CD4-positive, alpha-beta T cell treated with Interleukin-21 for 1 hour (primary cell): ENCODE data around the gene SLC22A23.
"Not testable (repeated sequence)": the region's sequence is repeated elsewhere in the genome, so short reads cannot be mapped to it uniquely, and the experiment has no call there.

ENCODE experiments used
- DNase-seq: peaks from one replicate; pipeline ENCODE4 v3.0.0-alpha.2; 2020

Gene SLC22A23

GRCh38 chr6:3259491-3259958, 197.3 kb downstream of the SLC22A23 start:
- peak; percentile 20 for DNase-seq

GRCh38 chr6:3258720-3259490, 197.9 kb downstream of the SLC22A23 start, which contains the start of gene PSMG4:
PSMG4 (plus strand) TSS chr6:3258947; CDS start chr6:3259023, 76 bp downstream.
- peak; percentile 93 for DNase-seq

DNA sequence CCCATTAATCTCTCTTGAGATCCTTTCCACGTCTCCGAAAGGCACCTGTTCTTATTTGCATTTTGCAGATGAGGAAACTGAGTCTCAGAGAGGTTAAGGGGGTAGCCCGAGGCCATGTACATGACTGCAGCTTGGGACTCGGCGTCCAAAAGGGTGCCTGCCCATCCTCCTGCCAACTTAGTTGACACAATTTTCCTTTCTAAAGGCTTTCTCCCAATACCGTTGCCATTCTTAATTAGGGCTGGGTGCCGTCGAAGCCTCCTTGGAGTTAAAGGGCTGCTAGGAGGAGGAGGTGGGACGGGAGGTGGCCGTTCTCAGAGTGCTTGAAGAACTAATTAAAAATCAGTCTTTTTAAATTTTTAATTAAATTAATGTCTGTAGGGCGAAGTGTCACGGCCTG, 198.6 kb downstream of the SLC22A23 start:
- DNase-seq = no peak

- no peak for DNase-seq
These were observed 203.3 kb downstream of the SLC22A23 start for GRCh38 chr6:3253597-3253961.

GRCh38 chr6:3252861-3253596, 203.8 kb downstream of the SLC22A23 start:
- no peak for DNase-seq

- DNase-seq = no peak
These were observed 204.5 kb downstream of the SLC22A23 start for GRCh38 chr6:3252369-3252768.

DNA sequence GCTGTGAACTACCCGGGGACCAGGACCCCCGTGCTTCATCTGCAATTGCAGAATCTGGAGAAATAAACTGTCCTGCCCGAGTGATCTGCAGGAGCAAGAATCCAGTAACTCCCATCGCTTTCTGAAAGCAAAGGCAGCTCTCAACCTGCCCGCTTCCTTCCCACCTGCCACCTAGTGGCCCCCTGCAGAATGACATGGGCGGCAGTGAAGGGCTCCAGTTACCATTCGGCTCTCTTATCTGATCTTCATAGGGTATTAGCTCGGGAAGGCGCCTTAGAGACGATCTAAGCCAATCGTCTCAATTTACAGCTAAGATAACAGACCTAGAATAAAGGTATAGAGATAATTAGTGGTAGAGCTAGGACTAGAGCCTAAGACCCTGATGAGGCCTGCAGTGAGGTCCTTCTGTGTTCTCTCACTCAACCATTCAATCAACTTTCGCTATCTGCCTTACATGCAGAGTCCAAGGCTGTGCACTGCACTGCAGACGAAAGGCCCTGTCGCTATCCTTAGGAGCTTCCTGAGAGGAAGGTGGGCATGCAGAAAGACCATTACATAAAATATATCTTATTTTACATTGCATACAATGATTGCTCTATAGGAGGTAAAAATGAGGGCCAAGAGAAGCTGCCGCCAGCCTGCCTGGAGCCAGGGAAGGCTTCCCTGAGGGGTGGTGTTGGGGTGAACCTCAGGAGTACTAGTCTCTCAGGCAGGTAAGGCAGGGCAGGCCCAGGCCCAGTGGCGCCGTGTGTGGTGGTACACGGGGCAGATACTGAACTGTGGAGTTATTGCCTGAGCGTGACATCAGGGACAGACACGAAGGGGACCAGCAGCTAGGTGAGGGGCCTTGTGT, 205.2 kb downstream of the SLC22A23 start:
- peak; percentile 86 for DNase-seq

- no peak for DNase-seq
These were observed 206.6 kb downstream of the SLC22A23 start for GRCh38 chr6:3250231-3250675.

- DNase-seq = no peak
These were observed 207.0 kb downstream of the SLC22A23 start for GRCh38 chr6:3249821-3250220.

GRCh38 chr6:3247255-3248146, 209.3 kb downstream of the SLC22A23 start:
- no peak for DNase-seq

- no peak for DNase-seq
These were observed 211.6 kb downstream of the SLC22A23 start for GRCh38 chr6:3245216-3245615.

GRCh38 chr6:3244832-3245161, 212.1 kb downstream of the SLC22A23 start:
- not testable (repeated sequence) for DNase-seq

DNA sequence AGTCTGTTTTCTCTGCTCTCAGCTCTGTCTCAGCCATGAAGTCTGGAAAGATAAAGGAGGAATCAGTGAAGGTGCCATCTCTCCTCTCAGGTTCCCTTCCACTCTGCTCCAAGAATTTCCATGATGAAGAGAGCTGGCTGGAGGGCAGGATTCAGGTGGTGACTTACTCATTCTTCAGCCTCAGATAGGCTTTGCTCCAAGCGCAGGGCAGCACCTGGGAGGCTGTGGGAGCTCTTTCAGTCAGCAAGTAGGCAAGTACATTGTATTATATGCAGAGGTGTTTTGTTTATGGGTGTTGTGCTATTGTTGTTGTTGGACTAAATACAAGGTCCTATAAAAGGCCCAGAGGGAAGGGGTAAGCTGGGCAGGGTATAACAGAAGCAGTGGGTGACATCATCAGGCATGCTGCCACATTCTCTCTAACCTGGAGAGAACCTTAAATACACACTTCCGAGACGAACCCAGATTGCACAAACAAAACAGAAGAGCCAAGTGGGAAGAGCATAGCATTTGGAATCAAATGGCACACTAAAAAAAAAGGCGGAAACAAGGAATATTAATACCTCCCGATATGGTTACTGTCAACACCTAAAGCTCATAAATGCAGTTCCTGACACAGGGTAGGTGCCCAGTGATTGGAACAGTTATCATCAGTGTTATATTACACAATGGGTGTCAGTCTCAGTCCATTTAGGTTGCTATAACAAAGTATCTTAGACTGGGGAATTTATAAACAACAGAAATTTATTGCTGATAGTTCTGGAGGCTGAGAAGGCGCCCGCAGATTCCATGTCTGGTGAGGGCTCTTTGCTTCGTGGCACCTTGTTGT, 212.6 kb downstream of the SLC22A23 start:
- no peak for DNase-seq

GRCh38 chr6:3242768-3243167, 214.1 kb downstream of the SLC22A23 start:
- DNase-seq = no peak

- not testable (repeated sequence) for DNase-seq
These were observed 215.1 kb downstream of the SLC22A23 start for GRCh38 chr6:3241745-3242144.

DNA sequence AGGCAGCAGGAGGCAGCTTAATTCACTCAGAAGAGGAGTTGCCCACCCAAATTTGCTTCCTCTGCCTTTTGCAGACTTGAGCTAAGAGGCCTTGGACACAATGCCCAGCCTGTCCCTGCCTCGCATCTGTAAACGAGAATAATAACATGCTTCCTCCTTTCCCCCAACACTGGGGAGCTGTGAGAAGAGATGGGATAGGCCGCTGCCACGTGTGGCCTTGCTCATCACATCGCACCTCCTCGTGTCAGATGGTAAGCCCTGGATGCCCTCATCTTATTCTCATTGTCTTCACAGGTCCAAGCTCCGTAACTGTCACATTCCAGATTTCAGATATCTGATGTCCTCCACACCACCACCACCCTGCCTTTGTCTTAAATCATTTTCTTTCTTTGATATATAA, 216.3 kb downstream of the SLC22A23 start:
- no peak for DNase-seq

DNA sequence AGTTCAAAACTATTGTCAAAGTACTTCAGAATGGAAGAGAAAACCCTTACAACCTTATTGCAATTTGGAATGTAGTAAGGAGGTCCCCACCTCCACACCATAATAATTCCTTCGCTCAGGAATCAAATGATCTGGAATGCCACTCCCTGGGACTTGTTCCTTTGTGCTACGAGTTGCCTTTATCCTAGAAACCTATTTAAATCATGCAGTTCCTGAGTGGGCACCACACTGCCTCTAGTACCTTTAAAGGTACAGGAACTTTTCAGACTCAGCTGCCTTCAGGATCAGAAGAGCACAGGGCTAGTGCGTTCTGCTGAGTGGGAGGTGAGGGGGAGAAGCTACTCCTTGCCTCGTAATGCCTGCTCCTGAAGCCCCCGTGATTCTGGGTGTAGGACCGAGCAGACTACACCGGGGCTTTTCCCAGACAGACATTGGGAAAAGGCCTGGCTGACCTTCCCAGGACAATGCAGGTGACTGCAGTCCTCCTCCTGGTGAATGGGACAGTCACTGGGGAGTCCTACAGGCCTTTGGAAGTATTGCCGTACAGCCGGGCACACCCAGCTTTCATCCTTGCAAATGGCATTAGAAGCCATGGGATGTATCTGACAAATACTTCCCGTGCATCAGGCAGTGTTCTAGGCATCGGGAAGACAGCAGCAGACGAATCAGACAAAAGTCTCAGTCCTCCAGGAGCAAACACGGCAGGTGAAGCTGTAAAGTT, 217.6 kb downstream of the SLC22A23 start:
- DNase-seq = no peak

- DNase-seq = no peak
These were observed 218.8 kb downstream of the SLC22A23 start for GRCh38 chr6:3237761-3238662.

GRCh38 chr6:3236005-3236404, 220.8 kb downstream of the SLC22A23 start:
- DNase-seq = no peak
